GM04503 (cell line): Measurements from ENCODE around the gene UGGT2.
"Not testable (repeated sequence)": the region's sequence is repeated elsewhere in the genome, so short reads cannot be mapped to it uniquely, and the experiment has no call there.

ENCODE experiments used
- DNase-seq: peaks from one replicate; pipeline ENCODE4 v3.0.0-alpha.2; 2012; ENCODE audit warnings: low read depth

Gene UGGT2

DNA sequence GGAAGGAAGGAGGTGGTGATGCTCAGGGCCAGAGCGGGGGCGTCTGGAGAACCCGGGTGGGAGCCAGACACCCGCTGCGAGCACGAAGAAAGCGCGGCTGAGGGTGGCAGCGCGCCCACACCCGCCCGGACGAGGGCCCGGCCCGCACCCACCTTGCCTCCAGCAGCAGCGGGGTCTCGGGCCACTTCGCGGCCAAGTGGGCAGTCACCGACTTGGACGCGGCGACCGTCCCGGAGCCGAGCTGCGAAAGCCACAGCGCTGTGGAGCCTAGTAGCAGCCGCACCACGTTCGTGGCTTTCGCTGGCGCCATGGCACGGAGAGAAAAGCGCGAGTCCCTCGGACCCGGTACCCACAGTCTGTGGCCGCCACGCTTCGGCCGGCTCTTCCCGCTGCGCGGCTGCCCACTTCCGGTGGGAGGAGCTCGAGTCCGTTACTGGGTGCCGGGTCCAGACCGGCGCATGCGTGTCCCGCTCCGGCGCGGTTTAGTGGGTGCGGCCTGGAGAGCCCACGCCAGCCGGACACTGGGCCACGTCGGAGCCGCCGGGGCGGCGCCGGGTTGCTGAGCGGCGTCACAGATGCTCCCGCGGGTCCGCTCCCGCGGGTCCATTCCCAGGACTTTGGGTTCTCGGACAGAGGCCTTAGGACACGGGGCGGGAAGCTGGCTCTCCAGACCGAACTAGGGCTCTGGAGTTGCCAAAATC lies at the start of gene UGGT2:
TSS of gene UGGT2 (minus strand) at position 399 of the 701 bp plus-strand sequence. CDS start at position 310, 89 bp downstream.
- DNase-seq, result peak; percentile 65

GRCh38 chr13:96100457-96101220 lies 47.4 kb upstream of the UGGT2 start:
- DNase-seq, result no peak

DNA sequence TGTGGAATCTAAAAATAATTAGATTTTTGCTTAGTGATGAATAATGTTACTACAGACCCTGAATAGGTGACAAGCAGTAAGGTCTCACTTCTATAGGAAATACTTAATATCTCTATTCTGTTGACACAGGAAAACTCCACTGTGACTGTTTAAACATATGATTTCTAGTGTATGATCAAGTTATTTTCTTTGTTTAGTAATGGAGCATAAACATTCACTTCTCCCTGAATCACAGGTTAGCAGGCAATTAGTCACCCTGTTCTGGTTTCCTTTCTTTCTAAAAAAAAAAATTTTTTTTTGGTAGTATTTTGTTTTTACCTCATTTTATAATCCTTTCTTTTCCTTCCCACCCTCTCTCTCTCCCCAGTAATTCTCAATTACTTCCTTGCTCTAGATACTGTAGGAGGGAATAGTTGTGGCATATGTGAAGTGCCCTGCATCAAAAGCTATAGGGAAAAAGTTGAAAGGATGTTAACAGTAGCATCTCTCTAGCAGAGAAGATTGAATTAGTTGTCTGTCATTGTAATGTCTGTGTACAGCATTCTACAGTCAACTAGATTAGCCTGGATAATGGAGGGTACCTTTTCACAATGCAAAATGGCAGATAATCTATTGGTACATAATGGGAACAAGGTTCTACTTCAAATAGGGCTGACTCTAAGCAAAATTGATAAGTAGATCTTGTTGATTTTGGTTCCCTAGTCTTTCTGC lies 40.2 kb upstream of the UGGT2 start:
- DNase-seq, result no peak

- DNase-seq, result no peak
Measured at GRCh38 chr13:96091164-96092117, 38.2 kb upstream of the UGGT2 start.

- no peak for DNase-seq
Measured at GRCh38 chr13:96090240-96091101, 37.3 kb upstream of the UGGT2 start.

DNA sequence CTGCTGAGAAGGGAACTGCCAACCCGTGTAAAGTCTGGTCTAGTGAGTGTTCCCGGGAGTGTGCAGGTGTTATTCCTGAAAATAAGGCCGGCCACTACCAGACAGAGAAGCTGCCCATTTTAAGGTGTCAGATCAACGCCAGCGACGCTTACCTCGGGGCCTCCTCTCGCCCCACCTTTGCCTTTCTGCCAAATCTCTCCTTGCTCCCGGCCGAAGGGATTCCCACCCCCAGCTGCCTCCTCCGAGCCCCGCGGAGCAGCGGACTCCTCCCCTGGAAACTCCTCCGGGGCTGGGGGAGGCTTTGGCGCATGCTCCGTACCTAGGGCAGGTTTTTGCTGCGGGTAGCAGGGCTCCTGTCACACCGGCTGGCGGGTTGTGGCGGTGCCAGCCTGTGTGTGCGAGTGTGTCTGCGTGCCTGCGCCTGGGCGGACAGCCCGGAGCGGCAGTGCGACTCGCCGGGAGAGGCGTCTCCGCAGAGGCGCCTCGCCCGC lies 36.6 kb upstream of the UGGT2 start, which contains the start of gene HS6ST3:
TSS of gene HS6ST3 (plus strand) at position 359 of the 491 bp plus-strand sequence.
- no peak for DNase-seq

DNA sequence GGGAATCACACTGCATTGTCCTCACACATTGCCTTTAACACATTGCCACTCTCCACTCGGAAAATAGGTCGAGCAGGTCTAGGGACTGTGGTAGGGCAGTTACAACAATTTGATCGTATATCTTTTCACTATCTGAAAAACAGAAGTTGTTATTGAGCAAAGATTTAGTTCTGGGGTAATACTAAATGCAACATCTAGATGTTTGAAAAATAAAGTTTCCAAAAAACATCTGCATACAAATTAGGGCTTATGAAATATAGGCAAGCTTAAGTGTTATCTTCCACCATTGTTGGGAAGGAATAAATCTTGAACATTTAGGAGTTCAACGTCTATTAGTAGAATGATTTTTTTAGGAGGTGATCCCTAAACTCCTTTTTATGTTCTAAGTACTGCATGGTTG lies 35.9 kb upstream of the UGGT2 start:
- no peak for DNase-seq

DNA sequence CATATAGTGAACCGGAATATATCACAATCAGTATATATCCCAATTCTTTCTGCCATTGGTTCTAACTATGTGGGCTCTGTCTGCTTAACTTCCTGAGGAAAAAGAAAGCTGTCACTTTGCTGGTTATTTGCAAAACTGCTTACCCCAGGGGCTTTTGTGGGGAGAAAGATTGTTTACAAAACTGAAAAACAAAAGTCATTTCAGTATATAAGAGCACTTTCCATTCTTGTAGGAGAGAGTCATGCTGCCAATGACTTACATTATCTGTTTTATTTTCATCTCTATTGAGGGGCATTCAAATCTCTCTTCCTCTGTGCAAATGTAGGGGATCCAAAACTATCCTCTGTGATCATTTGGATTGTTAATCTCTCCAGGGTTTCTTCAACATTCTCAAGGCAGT lies 33.5 kb upstream of the UGGT2 start:
- DNase-seq, result no peak

GRCh38 chr13:96082640-96083039 lies 29.4 kb upstream of the UGGT2 start:
- DNase-seq, result no peak

- no peak for DNase-seq
Measured at GRCh38 chr13:96081888-96082287, 28.7 kb upstream of the UGGT2 start.

- no peak for DNase-seq
Measured at GRCh38 chr13:96080676-96081075, 27.5 kb upstream of the UGGT2 start.

GRCh38 chr13:96075953-96076543 lies 22.8 kb upstream of the UGGT2 start:
- DNase-seq, result peak; percentile 3

- DNase-seq, result no peak
Measured at GRCh38 chr13:96072392-96072791, 19.2 kb upstream of the UGGT2 start.

- no peak for DNase-seq
Measured at GRCh38 chr13:96071504-96071903, 18.3 kb upstream of the UGGT2 start.

DNA sequence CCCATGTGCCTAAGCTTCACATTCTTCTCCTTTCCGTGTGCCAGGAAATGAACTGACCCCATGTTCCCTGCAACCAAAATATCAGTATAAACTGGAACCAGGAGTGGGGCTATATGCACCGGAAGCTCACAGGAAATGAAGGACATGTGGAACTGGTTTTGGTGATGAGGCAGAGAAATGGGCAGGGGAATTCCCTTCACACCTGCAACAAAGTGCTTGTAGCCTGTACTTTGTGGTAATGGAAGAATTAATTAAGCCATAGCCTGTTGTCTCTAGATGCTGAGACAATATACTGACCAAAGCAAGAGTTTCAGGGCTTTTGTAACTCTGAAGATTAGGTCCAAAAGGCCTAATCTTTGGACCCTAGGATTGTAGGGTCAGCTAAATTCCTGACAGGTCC lies 15.5 kb upstream of the UGGT2 start:
- no peak for DNase-seq

GRCh38 chr13:96065849-96066248 lies 12.6 kb upstream of the UGGT2 start:
- DNase-seq, result no peak

DNA sequence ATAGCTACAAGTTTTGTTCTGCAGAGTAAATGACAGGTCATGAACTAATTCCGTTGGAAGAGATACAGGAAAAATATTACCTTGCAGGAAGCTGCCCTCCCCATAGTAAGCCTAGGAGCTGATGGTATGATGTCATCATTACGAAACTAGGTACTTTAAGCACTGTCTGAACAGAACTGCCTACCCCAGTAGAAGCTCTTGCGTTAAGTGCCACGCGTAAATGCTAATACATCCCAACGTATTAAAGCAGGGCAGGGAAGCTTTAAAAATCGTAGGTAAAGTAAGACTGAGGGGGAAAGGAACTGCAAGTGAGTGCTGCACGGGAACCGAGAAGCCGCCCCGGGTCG lies 572 bp downstream of the UGGT2 start:
- DNase-seq, result peak; percentile 24

- DNase-seq, result not testable (repeated sequence)
Measured at GRCh38 chr13:96051946-96052345, 1.3 kb downstream of the UGGT2 start.

DNA sequence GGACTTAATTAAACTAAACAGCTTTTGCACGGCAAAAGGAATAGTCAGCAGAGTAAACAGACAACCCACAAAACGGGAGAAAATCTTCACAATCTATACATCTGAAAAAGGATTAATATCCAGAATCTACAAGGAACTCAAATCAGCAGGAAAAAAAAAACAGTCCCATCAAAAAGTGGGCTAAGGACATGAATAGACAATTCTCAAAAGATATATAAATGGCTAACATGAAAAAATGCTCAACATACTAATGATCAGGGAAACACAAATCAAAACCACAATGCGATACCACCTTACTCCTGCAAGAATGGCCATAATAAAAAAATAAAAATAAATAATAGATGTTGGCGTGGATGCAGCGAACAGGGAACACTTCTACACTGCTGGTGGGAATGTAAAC lies 1.7 kb downstream of the UGGT2 start:
- not testable (repeated sequence) for DNase-seq

DNA sequence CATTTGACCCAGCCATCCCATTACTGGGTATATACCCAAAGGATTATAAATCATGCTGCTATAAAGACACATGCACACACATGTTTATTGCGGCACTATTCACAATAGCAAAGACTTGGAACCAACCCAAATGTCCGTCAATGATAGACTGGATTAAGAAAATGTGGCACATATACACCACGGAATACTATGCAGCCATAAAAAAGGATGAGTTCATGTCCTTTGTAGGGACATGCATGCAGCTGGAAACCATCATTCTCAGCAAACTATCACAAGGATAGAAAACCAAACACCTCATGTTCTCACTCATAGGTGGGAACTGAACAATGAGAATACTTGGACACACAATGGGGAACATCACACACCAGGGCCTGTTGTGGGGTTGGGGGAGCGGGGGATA lies 2.2 kb downstream of the UGGT2 start:
- DNase-seq, result not testable (repeated sequence)
